ENCODE measurements around the gene ANKRD6.

The ANKRD6 gene

DNA sequence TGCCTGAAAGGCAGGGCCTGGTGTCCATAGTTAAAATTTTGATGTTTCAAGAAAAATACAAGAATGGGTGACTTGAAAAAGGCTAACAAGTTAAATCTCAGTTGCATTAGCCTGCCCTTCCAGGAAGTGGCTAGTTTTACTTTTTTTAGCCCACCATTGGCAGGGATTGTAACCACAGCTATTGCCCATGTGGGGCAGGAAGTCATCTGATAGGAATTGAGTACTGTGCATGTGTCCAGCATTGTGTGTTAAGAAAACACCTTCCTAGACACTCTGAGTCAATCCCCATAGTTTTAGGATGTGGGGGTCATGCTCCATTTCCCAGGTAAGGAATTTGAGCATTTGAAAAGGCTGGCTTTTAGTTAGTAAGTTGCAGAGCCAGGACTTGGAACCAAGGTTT lies 178.7 kb downstream of the ANKRD6 start:
- in situ Hi-C loops (cut with HindIII; ENCODE audit: low sequenced_read_pairs), result no loop called here
- no peak overlapping the region for H3K4me3 ChIP-seq (ENCODE audit: low read depth, low read length)
- TF ChIP-seq, protein P1, sequence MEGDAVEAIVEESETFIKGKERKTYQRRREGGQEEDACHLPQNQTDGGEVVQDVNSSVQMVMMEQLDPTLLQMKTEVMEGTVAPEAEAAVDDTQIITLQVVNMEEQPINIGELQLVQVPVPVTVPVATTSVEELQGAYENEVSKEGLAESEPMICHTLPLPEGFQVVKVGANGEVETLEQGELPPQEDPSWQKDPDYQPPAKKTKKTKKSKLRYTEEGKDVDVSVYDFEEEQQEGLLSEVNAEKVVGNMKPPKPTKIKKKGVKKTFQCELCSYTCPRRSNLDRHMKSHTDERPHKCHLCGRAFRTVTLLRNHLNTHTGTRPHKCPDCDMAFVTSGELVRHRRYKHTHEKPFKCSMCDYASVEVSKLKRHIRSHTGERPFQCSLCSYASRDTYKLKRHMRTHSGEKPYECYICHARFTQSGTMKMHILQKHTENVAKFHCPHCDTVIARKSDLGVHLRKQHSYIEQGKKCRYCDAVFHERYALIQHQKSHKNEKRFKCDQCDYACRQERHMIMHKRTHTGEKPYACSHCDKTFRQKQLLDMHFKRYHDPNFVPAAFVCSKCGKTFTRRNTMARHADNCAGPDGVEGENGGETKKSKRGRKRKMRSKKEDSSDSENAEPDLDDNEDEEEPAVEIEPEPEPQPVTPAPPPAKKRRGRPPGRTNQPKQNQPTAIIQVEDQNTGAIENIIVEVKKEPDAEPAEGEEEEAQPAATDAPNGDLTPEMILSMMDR (IDR thresholded peaks at IDR 0.05; ENCODE audit: low read depth, low read length, missing control alignments), result no peak
- peak; percentile 34 for DNase-seq (ENCODE audit: low read depth)

DNA sequence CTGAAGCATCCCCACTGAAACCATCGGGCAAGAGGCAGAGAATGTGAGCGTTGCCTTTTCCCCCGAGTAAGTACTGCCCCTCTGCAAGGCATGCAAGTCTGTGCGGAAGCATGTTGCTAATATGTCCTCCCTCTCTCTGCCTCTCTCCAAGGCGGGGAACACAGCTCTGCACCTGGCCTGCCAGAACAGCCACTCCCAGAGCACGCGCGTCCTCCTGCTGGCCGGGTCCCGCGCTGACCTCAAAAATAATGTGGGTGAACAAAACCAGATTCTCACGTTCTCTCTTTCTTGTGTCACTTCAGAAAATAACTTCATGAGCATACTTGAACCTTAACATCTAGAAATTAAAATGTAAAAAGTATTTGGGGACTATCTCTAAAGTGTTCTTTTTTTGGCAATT lies 179.2 kb downstream of the ANKRD6 start:
- TF ChIP-seq, protein P1 (IDR thresholded peaks at IDR 0.05; ENCODE audit: low read depth, low read length, missing control alignments), result no peak
- H3K4me3 ChIP-seq (ENCODE audit: low read depth, low read length), result no peak overlapping the region
- in situ Hi-C loops (cut with HindIII; ENCODE audit: low sequenced_read_pairs), result no loop called here
- DNase-seq (ENCODE audit: low read depth), result no peak

DNA sequence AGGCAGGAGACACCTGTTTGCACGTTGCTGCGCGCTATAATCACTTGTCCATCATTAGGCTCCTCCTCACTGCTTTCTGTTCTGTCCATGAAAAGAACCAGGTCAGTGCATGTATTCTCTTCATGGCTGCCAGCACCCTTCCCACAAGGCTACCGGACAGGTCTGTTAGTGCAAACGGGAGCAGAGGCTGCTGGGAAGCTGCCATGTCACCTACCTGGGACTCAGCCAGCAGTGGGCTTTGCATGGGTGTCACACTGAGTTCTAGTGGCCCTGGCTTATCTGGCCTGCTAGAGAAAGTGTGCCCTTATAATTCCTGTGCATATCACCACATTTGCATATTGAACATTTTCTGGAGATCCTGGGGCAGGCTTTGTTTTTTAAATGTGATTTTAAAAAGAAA lies 180.8 kb downstream of the ANKRD6 start:
- in situ Hi-C loops (cut with HindIII; ENCODE audit: low sequenced_read_pairs), result no loop called here

DNA sequence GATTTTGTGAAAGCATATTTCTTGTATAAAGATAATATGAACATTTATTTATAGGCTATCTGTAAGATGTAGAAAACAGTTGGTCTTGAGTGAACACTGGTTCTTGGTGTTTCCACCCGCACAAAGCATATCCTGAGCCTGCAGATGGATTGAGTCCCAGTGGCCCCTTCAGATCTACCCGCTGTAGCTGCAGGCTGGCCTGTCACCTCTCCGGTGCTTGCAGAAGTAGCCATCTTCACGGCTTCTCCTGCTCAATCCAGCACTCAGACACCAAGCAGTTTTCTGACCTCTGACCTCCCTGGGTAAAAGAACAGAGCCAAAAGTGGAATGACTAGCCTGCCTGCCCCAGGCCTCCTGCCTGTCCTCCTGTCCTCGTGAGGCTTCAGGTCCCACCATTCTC lies 182.9 kb downstream of the ANKRD6 start:
- TF ChIP-seq, protein P1 (IDR thresholded peaks at IDR 0.05; ENCODE audit: low read depth, low read length, missing control alignments), result no peak
- no peak for DNase-seq (ENCODE audit: low read depth)
- in situ Hi-C loops (cut with HindIII; ENCODE audit: low sequenced_read_pairs), result no loop called here
- H3K4me3 ChIP-seq (ENCODE audit: low read depth, low read length), result no peak overlapping the region

More for the DNA sequence above, 180.8 kb downstream of the ANKRD6 start:
- no peak overlapping the region for H3K4me3 ChIP-seq (ENCODE audit: low read depth, low read length)
- no peak for DNase-seq (ENCODE audit: low read depth)
- TF ChIP-seq, protein P1 (IDR thresholded peaks at IDR 0.05; ENCODE audit: low read depth, low read length, missing control alignments), result no peak

DNA sequence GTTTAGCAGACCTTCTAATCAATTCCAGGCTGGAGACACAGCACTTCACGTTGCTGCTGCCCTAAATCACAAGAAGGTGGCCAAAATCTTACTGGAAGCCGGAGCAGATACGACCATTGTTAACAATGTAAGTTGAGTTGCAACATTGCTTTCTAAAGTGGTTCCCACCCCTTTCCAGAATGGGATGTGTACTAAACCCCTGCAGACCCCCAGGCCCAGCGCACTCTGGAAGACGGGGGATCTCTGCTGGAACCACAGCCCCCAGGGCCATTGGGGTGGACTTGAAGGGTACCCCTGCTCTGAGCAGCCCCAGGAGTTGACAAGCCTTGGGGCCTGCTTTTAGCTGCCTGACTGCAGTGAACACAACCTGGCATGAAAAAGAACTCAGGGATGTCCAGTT lies 183.6 kb downstream of the ANKRD6 start:
- TF ChIP-seq, protein P1 (IDR thresholded peaks at IDR 0.05; ENCODE audit: low read depth, low read length, missing control alignments), result no peak
- in situ Hi-C loops (cut with HindIII; ENCODE audit: low sequenced_read_pairs), result no loop called here
- no peak for DNase-seq (ENCODE audit: low read depth)
- H3K4me3 ChIP-seq (ENCODE audit: low read depth, low read length), result no peak overlapping the region

DNA sequence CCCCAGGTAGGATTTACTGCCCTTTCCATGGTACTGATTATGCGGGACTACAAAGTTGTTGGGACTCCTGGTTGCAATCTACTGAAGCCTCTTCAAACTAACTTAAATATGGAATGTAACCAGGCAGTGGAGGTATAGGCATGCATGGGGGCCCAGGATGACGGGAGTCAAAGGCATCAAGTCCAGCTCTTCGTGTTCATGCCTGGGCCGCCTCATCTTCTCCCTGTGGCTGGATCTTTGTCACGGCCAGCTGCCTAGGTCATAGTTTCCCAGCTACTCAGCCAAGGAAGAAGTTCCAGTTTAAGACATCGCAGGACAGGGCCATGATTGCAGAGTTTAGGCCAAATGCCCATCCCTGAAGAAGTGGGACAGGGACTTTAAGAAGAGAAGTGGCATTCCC lies 185.1 kb downstream of the ANKRD6 start:
- in situ Hi-C loops (cut with HindIII; ENCODE audit: low sequenced_read_pairs), result no loop called here
- H3K4me3 ChIP-seq (ENCODE audit: low read depth, low read length), result no peak overlapping the region
- TF ChIP-seq, protein P1 (IDR thresholded peaks at IDR 0.05; ENCODE audit: low read depth, low read length, missing control alignments), result no peak
- DNase-seq (ENCODE audit: low read depth), result no peak

DNA sequence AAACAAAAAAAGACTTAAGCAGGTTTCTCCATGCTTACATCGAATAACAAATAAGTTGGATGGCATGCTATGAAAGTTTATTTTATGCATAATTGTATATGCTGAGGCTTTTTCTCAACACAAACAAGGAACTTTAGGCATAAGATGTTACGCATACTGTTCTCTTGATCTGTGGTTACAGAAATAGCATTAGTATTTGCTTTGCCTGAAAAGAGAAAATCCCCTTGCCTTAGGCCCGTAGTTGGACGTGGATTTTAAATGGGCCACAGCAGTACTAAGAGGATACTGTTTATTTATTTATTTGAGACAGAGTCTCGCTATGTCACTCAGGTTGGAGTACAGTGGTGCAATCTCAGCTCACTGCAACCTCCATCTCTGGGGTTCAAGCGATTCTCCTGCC lies 186.6 kb downstream of the ANKRD6 start:
- DNase-seq (ENCODE audit: low read depth), result no peak
- H3K4me3 ChIP-seq (ENCODE audit: low read depth, low read length), result no peak overlapping the region
- in situ Hi-C loops (cut with HindIII; ENCODE audit: low sequenced_read_pairs), result no loop called here
- TF ChIP-seq, protein P1 (IDR thresholded peaks at IDR 0.05; ENCODE audit: low read depth, low read length, missing control alignments), result no peak
